ENCODE measurements around the gene CYBC1.

DNA sequence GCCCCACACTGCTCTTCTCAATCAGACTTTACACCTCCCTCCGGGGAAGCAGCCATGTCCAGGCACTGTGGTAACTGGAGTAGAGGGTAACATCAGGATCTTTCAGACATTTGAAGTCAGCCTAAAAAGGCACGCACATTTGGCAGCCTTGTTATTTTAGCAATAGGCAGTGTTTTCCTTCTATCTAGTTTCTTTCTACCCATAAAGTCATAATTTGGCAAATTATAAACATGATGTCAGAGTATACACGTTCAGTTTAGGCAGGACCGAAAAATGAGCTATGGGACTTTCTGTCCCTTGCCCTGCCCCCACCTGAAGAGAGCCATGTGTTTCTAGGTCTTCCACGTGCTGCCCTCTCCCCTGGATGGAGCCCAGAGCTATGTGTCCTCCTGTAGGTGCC is 29.1 kb upstream of the CYBC1 start:
- TF ChIP-seq GATA2 (IDR thresholded peaks at IDR 0.05; ENCODE audit: low read depth, low read length) (no peak), GATA3 (IDR thresholded peaks at IDR 0.05; ENCODE audit: low read depth, low read length) (no peak)
